ENCODE data around the gene RAB37.

GRCh38 chr17:74772053-74772452 is 35.0 kb downstream of the RAB37 start:
- TF ChIP-seq CTCF (IDR thresholded peaks at IDR 0.05) (no peak), POLR2AphosphoS5 (IDR thresholded peaks at IDR 0.05) (no peak), POLR2A (IDR thresholded peaks at IDR 0.05) (no peak)
